Activated CD8-positive, alpha-beta T cell treated with anti-CD3 and anti-CD28 coated beads for 36 hours (primary cell): ENCODE data around the gene HSPB6. TPM values are rescaled to one million over a fixed set of nuclear protein-coding genes. Genes with fewer than 3 reads are reported as not detected.
"Not testable (repeated sequence)": the region's sequence is repeated elsewhere in the genome, so short reads cannot be mapped to it uniquely, and the experiment has no call there.

Source experiments
- ATAC-seq: fragments of 200-7000 bp; cut with Tn5 transposase; one replicate; pipeline ENCODE4 v1.10.0; 2021; ENCODE audit warnings: mild to moderate bottlenecking, moderate library complexity
- CTCF ChIA-PET: fragments of 350-600 bp; sonication (Branson Sonifier 250); formaldehyde crosslinking; loops from one replicate; lab custom pipeline; 2021; ENCODE audit warnings: antibody characterized with exemption; lab: Charles Lee
- POLR2A ChIA-PET: fragments of 350-600 bp; sonication (Branson Sonifier 250); formaldehyde crosslinking; loops from one replicate; lab custom pipeline; 2021; ENCODE audit warnings: antibody characterized with exemption; lab: Charles Lee
- DNase-seq: peaks from one replicate; pipeline ENCODE4 v3.0.0-alpha.2; 2020
- H3K27ac Mint-ChIP-seq: one replicate; pipeline ENCODE4 v1.8.0; 2021; ENCODE audit warnings: mild to moderate bottlenecking, mixed read lengths
- H3K27me3 Mint-ChIP-seq: one replicate; pipeline ENCODE4 v1.8.0; 2021; ENCODE audit warnings: mixed read lengths
- H3K36me3 Mint-ChIP-seq: one replicate; pipeline ENCODE4 v1.8.0; 2021; ENCODE audit warnings: low read depth, mixed read lengths
- H3K4me1 Mint-ChIP-seq: one replicate; pipeline ENCODE4 v1.8.0; 2021; ENCODE audit warnings: low read depth, mixed read lengths
- H3K4me3 Mint-ChIP-seq: one replicate; pipeline ENCODE4 v1.8.0; 2021; ENCODE audit warnings: mild to moderate bottlenecking, moderate library complexity, mixed read lengths
- H3K9me3 Mint-ChIP-seq: one replicate; pipeline ENCODE4 v1.8.0; 2021; ENCODE audit warnings: mixed read lengths
- CTCF ChIP-seq: fragments of 200-600 bp; IDR thresholded peaks from one replicate; pipeline ENCODE4 v1.8.0; 2022; ENCODE audit warnings: antibody characterized with exemption, mild to moderate bottlenecking
- intact Hi-C: fragments of 100-400 bp; cut with micrococcal nuclease; formaldehyde crosslinking; loops from one replicate; pipeline ENCODE4 v1.10.0; 2022
- total RNA-seq, 2 experiments: library from RNA; stranded (reverse); gene quantifications; one replicate each; pipeline ENCODE4 v1.2.3, GENCODE V29; 2021

The HSPB6 gene
- total RNA-seq, 2 experiments from 2014 or later: 0.85 to 0.95 TPM

GRCh38 chr19:35773020-35773806 is 16.4 kb upstream of the HSPB6 start:
- POLR2A ChIA-PET: interaction anchor here (0.5 to 1.2 kb wide), 7 partner anchors 11 to 1556 kb away, joined by 3 to 5 read pairs (median 3); partner anchors contain the start of genes PSENEN and U2AF1L4
- CTCF ChIA-PET: interaction anchor here (1.0 kb wide), 1 partner anchor 158 kb away, joined by 3 read pairs; no protein-coding TSS in a partner anchor
- Mint-ChIP-seq H3K27me3 (no peaks in the 10 kb centered on the region), H3K27ac (no peak overlapping the region), H3K9me3 (no peaks in the 10 kb centered on the region), H3K36me3 (peaks cover 7% of the 10 kb centered on the region), H3K4me3 (no peak overlapping the region), H3K4me1 (peaks cover 10% of the 10 kb centered on the region)
- DNase-seq (no peak), ATAC-seq (no peak)
- no peak for TF ChIP-seq CTCF
- intact Hi-C loops: no loop called here

GRCh38 chr19:35772362-35772761 is 15.5 kb upstream of the HSPB6 start:
- not testable (repeated sequence) for H3K27ac Mint-ChIP-seq

GRCh38 chr19:35768082-35768421 is 11.2 kb upstream of the HSPB6 start:
- POLR2A ChIA-PET: interaction anchor here (0.8 to 1.1 kb wide), 2 partner anchors 45 to 78 kb away, joined by 3 to 4 read pairs; no protein-coding TSS in a partner anchor
- intact Hi-C loops: no loop called here
- Mint-ChIP-seq H3K27me3 (no peaks in the 10 kb centered on the region), H3K4me1 (no peaks in the 10 kb centered on the region), H3K9me3 (no peaks in the 10 kb centered on the region), H3K27ac (no peak overlapping the region), H3K4me3 (no peak overlapping the region), H3K36me3 (peaks cover 12% of the 10 kb centered on the region)
- CTCF ChIA-PET: no interaction called here
- DNase-seq (no peak), ATAC-seq (no peak)
- no peak for TF ChIP-seq CTCF

More at GRCh38 chr19:35772362-35772761, 15.5 kb upstream of the HSPB6 start:
- H3K4me1 Mint-ChIP-seq, H3K27me3 Mint-ChIP-seq, H3K9me3 Mint-ChIP-seq, intact Hi-C loops, ATAC-seq, H3K4me3 Mint-ChIP-seq, H3K36me3 Mint-ChIP-seq, DNase-seq: not testable (repeated sequence)
- ChIA-PET CTCF (interaction anchor here (1.0 kb wide), 1 partner anchor 159 kb away, joined by 3 read pairs; no protein-coding TSS in a partner anchor), POLR2A (interaction anchor here (0.5 to 1.2 kb wide), 8 partner anchors 10 to 1555 kb away, joined by 3 to 4 read pairs (median 3); partner anchors contain the start of genes PSENEN and U2AF1L4)

- CTCF ChIA-PET: no interaction called here
- Mint-ChIP-seq H3K9me3 (no peaks in the 10 kb centered on the region), H3K36me3 (peaks cover 12% of the 10 kb centered on the region), H3K4me3 (no peak overlapping the region), H3K27ac (no peak overlapping the region), H3K27me3 (no peaks in the 10 kb centered on the region), H3K4me1 (no peaks in the 10 kb centered on the region)
- no peak for TF ChIP-seq CTCF
- POLR2A ChIA-PET: interaction anchor here (0.8 to 1.2 kb wide), 5 partner anchors 10 to 77 kb away, joined by 3 to 5 read pairs (median 3); partner anchors contain the start of genes HSPB6 and PROSER3
- ATAC-seq (no peak), DNase-seq (no peak)
- intact Hi-C loops: no loop called here
These were observed 10.7 kb upstream of the HSPB6 start for GRCh38 chr19:35767288-35768081.

- intact Hi-C loops: no loop called here
- no peak for DNase-seq
- Mint-ChIP-seq H3K27ac (no peak overlapping the region), H3K4me1 (no peaks in the 10 kb centered on the region), H3K27me3 (no peaks in the 10 kb centered on the region), H3K36me3 (peaks cover 18% of the 10 kb centered on the region), H3K4me3 (no peak overlapping the region), H3K9me3 (no peaks in the 10 kb centered on the region)
- POLR2A ChIA-PET: interaction anchor here (0.9 to 1.5 kb wide), 5 partner anchors 9 to 29 kb away, joined by 3 to 5 read pairs (median 3); partner anchors contain the start of genes HSPB6 and PROSER3
- CTCF ChIA-PET: no interaction called here
- no peak for ATAC-seq
- no peak for TF ChIP-seq CTCF
These were observed 9.8 kb upstream of the HSPB6 start for GRCh38 chr19:35766571-35767104.
